Progenitor cell of endocrine pancreas (in vitro differentiated cells): ENCODE measurements around the gene PLCG1. TPM values are rescaled to one million over a fixed set of nuclear protein-coding genes. Genes with fewer than 3 reads are reported as not detected.

Experiments
- DNase-seq: peaks from one replicate; pipeline ENCODE4 v3.0.0; 2021; ENCODE audit warnings: low spot score; ENCODE audit not compliant: unreplicated experiment
- H3K27ac Mint-ChIP-seq: 2 replicates; pipeline ENCODE4 v1.8.0; 2021; ENCODE audit warnings: mild to moderate bottlenecking, moderate library complexity, mixed read lengths
- H3K27me3 Mint-ChIP-seq: 2 replicates; pipeline ENCODE4 v1.8.0; 2021; ENCODE audit warnings: mixed read lengths
- H3K36me3 Mint-ChIP-seq: 2 replicates; pipeline ENCODE4 v1.8.0; 2022; ENCODE audit warnings: mixed read lengths; ENCODE audit not compliant: insufficient read depth
- H3K4me1 Mint-ChIP-seq: 2 replicates; pipeline ENCODE4 v1.8.0; 2021; ENCODE audit warnings: low read depth, mixed read lengths
- H3K4me3 Mint-ChIP-seq: 2 replicates; pipeline ENCODE4 v1.8.0; 2021; ENCODE audit warnings: low read depth, mild to moderate bottlenecking, moderate library complexity, mixed read lengths
- H3K9me3 Mint-ChIP-seq: 2 replicates; pipeline ENCODE4 v1.8.0; 2021; ENCODE audit warnings: low read depth, mixed read lengths
- CTCF ChIP-seq: fragments of 200-600 bp; sonication (generic); IDR thresholded peaks from one replicate; pipeline ENCODE4 v1.5.0; 2021; ENCODE audit warnings: antibody characterized with exemption, mild to moderate bottlenecking; ENCODE audit not compliant: unreplicated experiment
- long read RNA-seq: library from polyadenylated mRNA; unstranded; transcript quantifications from one replicate; pipeline ENCODE4 v2.0.0, GENCODE V29; 2020
- total RNA-seq: library from RNA; stranded (reverse); gene quantifications from 2 replicates; pipeline ENCODE4 v1.2.1, GENCODE V29; 2021

Gene PLCG1
- total RNA-seq: 391 and 395 TPM in 2 replicates
- long read RNA-seq, full-length matches to known transcripts: 1 of 16 reads
- long read RNA-seq, partial matches to known transcripts: 10 of 16 reads
- long read RNA-seq, other reads (novel, unspliced or antisense): 5 of 16 reads

- no peak for TF ChIP-seq CTCF
- H3K27me3 Mint-ChIP-seq: no peaks in the 10 kb centered on the region
- H3K9me3 Mint-ChIP-seq: no peaks in the 10 kb centered on the region
- peak within 1 kb of the TSS; percentile 85 for H3K4me3 Mint-ChIP-seq
- peak; percentile 80 for DNase-seq
- peaks cover 6% of the 10 kb centered on the region for H3K36me3 Mint-ChIP-seq
- H3K4me1 Mint-ChIP-seq: peaks cover 40% of the 10 kb centered on the region
- H3K27ac Mint-ChIP-seq: peak within 1 kb of the TSS; percentile 95
Observed at GRCh38 chr20:41136680-41137613, at the start of gene PLCG1. Gene PLCG1, plus strand, starts transcription at chr20:41137543. Its CDS starts 99 bp downstream, at chr20:41137642.

GRCh38 chr20:41087777-41088176 lies 49.6 kb upstream of the PLCG1 start:
- no peak for DNase-seq
- Mint-ChIP-seq H3K27ac (no peak overlapping the region), H3K36me3 (peaks cover 45% of the 10 kb centered on the region), H3K4me3 (no peak overlapping the region), H3K9me3 (no peaks in the 10 kb centered on the region), H3K27me3 (no peaks in the 10 kb centered on the region), H3K4me1 (peaks cover 6% of the 10 kb centered on the region)
- no peak for TF ChIP-seq CTCF

GRCh38 chr20:41089555-41089954 lies 47.8 kb upstream of the PLCG1 start:
- DNase-seq: no peak
- Mint-ChIP-seq H3K36me3 (peaks cover 42% of the 10 kb centered on the region), H3K27me3 (no peaks in the 10 kb centered on the region), H3K27ac (peak overlapping the region; percentile 52), H3K9me3 (no peaks in the 10 kb centered on the region), H3K4me1 (peaks cover 6% of the 10 kb centered on the region), H3K4me3 (no peak overlapping the region)
- TF ChIP-seq CTCF: no peak

- Mint-ChIP-seq H3K4me3 (no peak overlapping the region), H3K9me3 (no peaks in the 10 kb centered on the region), H3K27ac (peak overlapping the region; percentile 63), H3K27me3 (no peaks in the 10 kb centered on the region), H3K4me1 (peaks cover 4% of the 10 kb centered on the region), H3K36me3 (peaks cover 36% of the 10 kb centered on the region)
- no peak for TF ChIP-seq CTCF
- no peak for DNase-seq
Observed at GRCh38 chr20:41091927-41092326, 45.4 kb upstream of the PLCG1 start.

- DNase-seq: no peak
- Mint-ChIP-seq H3K9me3 (no peaks in the 10 kb centered on the region), H3K27ac (no peak overlapping the region), H3K4me3 (no peak overlapping the region), H3K36me3 (peaks cover 27% of the 10 kb centered on the region), H3K27me3 (no peaks in the 10 kb centered on the region), H3K4me1 (peaks cover 9% of the 10 kb centered on the region)
- no peak for TF ChIP-seq CTCF
Observed at GRCh38 chr20:41094353-41095055, 42.8 kb upstream of the PLCG1 start.
